Neural cell (in vitro differentiated cells): ENCODE data around the gene STXBP1. TPM values are rescaled to one million over a fixed set of nuclear protein-coding genes. Genes with fewer than 3 reads are reported as not detected.

ENCODE experiments used
- H2AFZ ChIP-seq: fragments of 200-600, 300-800 bp; sonication (generic), shearing (Covaris generic); 2 replicates; pipeline ENCODE4 v1.6.0; 2014; ENCODE audit warnings: low read depth, mild to moderate bottlenecking, antibody characterized with exemption, low read length, moderate library complexity
- H3F3A ChIP-seq: fragments of 200-600 bp; shearing (Covaris generic); 2 replicates; pipeline ENCODE4 v1.6.1; 2016; ENCODE audit warnings: mild to moderate bottlenecking, moderate library complexity, mixed read lengths, antibody characterized with exemption, low read length; ENCODE audit not compliant: insufficient read depth, poor library complexity, severe bottlenecking
- H3K27ac ChIP-seq: fragments of 200-600, 300-800 bp; sonication (generic), shearing (Covaris generic); 2 replicates; pipeline ENCODE4 v1.5.1; 2014; ENCODE audit warnings: mild to moderate bottlenecking, low read length, moderate library complexity
- H3K27me3 ChIP-seq: fragments of 300-800, 200-600 bp; sonication (generic), shearing (Covaris generic); 2 replicates; pipeline ENCODE4 v1.6.0; 2014; ENCODE audit warnings: mild to moderate bottlenecking, low read depth, low read length, moderate library complexity; ENCODE audit not compliant: insufficient read depth
- H3K36me3 ChIP-seq: fragments of 300-800, 200-600 bp; sonication (generic), shearing (Covaris generic); 2 replicates; pipeline ENCODE4 v1.5.1; 2014; ENCODE audit warnings: mild to moderate bottlenecking, antibody characterized with exemption, low read length, moderate library complexity; ENCODE audit not compliant: insufficient read depth
- H3K4me2 ChIP-seq: fragments of 300-800, 200-600 bp; sonication (generic), shearing (Covaris generic); 2 replicates; pipeline ENCODE4 v1.6.0; 2014; ENCODE audit warnings: mild to moderate bottlenecking, low read length
- H3K4me3 ChIP-seq: fragments of 300-800, 200-600 bp; sonication (generic), shearing (Covaris generic); 2 replicates; pipeline ENCODE4 v1.5.1; 2014; ENCODE audit warnings: mild to moderate bottlenecking, low read length, moderate library complexity
- H3K79me2 ChIP-seq: fragments of 200-600 bp; shearing (Covaris generic); replicated peaks from 2 replicates; pipeline ENCODE4 v1.6.0; 2014; ENCODE audit warnings: mild to moderate bottlenecking, low read length, moderate library complexity; ENCODE audit not compliant: insufficient read depth
- H3K9ac ChIP-seq: fragments of 300-800, 200-600 bp; sonication (generic), shearing (Covaris generic); 2 replicates; pipeline ENCODE4 v1.6.1; 2016; ENCODE audit warnings: mild to moderate bottlenecking, low read length, mixed read lengths
- H3K9me2 ChIP-seq: fragments of 200-600 bp; shearing (Covaris generic); 2 replicates; pipeline ENCODE4 v1.6.1; 2016; ENCODE audit warnings: mild to moderate bottlenecking, low read length, mixed read lengths; ENCODE audit not compliant: insufficient read depth
- H3K9me3 ChIP-seq: fragments of 200-600, 300-800 bp; sonication (generic), shearing (Covaris generic); 2 replicates; pipeline ENCODE4 v1.6.1; 2016; ENCODE audit warnings: mild to moderate bottlenecking, mixed run types, low read length, moderate library complexity, mixed read lengths
- H4K20me1 ChIP-seq: fragments of 200-600 bp; shearing (Covaris generic); 2 replicates; pipeline ENCODE4 v1.6.1; 2016; ENCODE audit warnings: mild to moderate bottlenecking, mixed run types; ENCODE audit not compliant: insufficient read depth
- EP300 ChIP-seq: fragments of 450-650 bp; conservative IDR thresholded peaks from 2 replicates; pipeline ENCODE4 v1.6.1; 2014; ENCODE audit warnings: antibody characterized with exemption, mild to moderate bottlenecking, moderate library complexity; ENCODE audit not compliant: poor library complexity, severe bottlenecking
- EZH2 ChIP-seq: fragments of 200-600, 300-800 bp; shearing (Covaris generic), sonication (generic); IDR thresholded peaks from 2 replicates; pipeline ENCODE4 v1.6.1; 2014; ENCODE audit warnings: antibody characterized with exemption, low read length, borderline replicate concordance, mild to moderate bottlenecking; ENCODE audit not compliant: insufficient read depth, poor library complexity, severe bottlenecking
- MXI1 ChIP-seq: fragments of 450-650 bp; conservative IDR thresholded peaks from 2 replicates; pipeline ENCODE4 v1.6.1; 2014; ENCODE audit warnings: antibody characterized with exemption, mild to moderate bottlenecking; ENCODE audit not compliant: poor library complexity, severe bottlenecking
- POLR2AphosphoS5 ChIP-seq: IDR thresholded peaks from 2 replicates; pipeline ENCODE4 v1.6.1; 2012
- RAD21 ChIP-seq: fragments of 450-650 bp; conservative IDR thresholded peaks from 2 replicates; pipeline ENCODE4 v1.6.1; 2014; ENCODE audit warnings: antibody characterized with exemption, mild to moderate bottlenecking, moderate library complexity
- SMC3 ChIP-seq: fragments of 450-650 bp; conservative IDR thresholded peaks from 2 replicates; pipeline ENCODE4 v1.6.1; 2014; ENCODE audit warnings: antibody characterized with exemption, mild to moderate bottlenecking, moderate library complexity; ENCODE audit not compliant: poor library complexity
- TAF1 ChIP-seq: IDR thresholded peaks from 2 replicates; pipeline ENCODE4 v1.6.1; 2012; ENCODE audit warnings: low read depth
- polyA plus RNA-seq: library from polyadenylated mRNA; depleted of rRNA; stranded (reverse); fragments of >200 nt; gene quantifications from 2 replicates; pipeline ENCODE4 v1.2.3, GENCODE V29; 2014
- TF ChIP-seq, protein P1 (sequence below): fragments of 450-650 bp; IDR thresholded peaks from 2 replicates; pipeline ENCODE4 v1.5.1; 2014; ENCODE audit warnings: antibody characterized with exemption, mild to moderate bottlenecking, moderate library complexity; ENCODE audit not compliant: poor library complexity, severe bottlenecking
- TF ChIP-seq, protein P2 (sequence below): IDR thresholded peaks from 2 replicates; pipeline ENCODE4 v1.6.1; 2012; ENCODE audit warnings: borderline replicate concordance

Gene STXBP1
- polyA plus RNA-seq, 1 donor from 2014 or later: 42.5 TPM

DNA sequence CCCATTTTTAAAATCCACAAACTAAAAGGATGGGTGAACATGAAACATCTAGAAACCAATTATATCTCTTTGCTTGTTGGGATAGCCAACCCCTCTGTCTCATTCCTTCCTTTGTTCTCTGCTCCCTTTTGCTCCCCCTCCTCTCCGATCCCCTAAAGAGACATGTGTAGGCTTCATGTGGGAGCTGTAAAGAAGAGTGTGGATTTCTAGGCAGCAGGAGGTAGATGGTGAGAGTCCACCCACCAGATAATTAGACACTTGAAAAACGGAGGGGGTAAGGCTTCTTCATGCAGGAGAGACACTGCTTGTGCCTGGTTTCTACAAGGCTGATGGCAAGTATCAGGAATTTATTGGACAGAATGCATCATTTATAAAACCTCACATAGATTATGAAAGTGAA is 67.4 kb downstream of the STXBP1 start:
- H3F3A ChIP-seq: no peaks in the 10 kb centered on the region
- H3K9ac ChIP-seq: no peak overlapping the region
- H3K9me2 ChIP-seq: no peaks in the 10 kb centered on the region
- H2AFZ ChIP-seq: no peak overlapping the region
- H3K27me3 ChIP-seq: no peaks in the 10 kb centered on the region
- no peak overlapping the region for H3K4me3 ChIP-seq
- no peak overlapping the region for H3K27ac ChIP-seq
- no peaks in the 10 kb centered on the region for H3K79me2 ChIP-seq
- H4K20me1 ChIP-seq: peaks cover under 1% of the 10 kb centered on the region
- peaks cover 15% of the 10 kb centered on the region for H3K36me3 ChIP-seq
- no peaks in the 10 kb centered on the region for H3K9me3 ChIP-seq
- H3K4me2 ChIP-seq: no peak overlapping the region
- TF ChIP-seq, protein P1, sequence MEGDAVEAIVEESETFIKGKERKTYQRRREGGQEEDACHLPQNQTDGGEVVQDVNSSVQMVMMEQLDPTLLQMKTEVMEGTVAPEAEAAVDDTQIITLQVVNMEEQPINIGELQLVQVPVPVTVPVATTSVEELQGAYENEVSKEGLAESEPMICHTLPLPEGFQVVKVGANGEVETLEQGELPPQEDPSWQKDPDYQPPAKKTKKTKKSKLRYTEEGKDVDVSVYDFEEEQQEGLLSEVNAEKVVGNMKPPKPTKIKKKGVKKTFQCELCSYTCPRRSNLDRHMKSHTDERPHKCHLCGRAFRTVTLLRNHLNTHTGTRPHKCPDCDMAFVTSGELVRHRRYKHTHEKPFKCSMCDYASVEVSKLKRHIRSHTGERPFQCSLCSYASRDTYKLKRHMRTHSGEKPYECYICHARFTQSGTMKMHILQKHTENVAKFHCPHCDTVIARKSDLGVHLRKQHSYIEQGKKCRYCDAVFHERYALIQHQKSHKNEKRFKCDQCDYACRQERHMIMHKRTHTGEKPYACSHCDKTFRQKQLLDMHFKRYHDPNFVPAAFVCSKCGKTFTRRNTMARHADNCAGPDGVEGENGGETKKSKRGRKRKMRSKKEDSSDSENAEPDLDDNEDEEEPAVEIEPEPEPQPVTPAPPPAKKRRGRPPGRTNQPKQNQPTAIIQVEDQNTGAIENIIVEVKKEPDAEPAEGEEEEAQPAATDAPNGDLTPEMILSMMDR: no peak
- TF ChIP-seq SMC3 (no peak), MXI1 (no peak), EZH2 (no peak), POLR2AphosphoS5 (no peak)
- TF ChIP-seq, protein P2, sequence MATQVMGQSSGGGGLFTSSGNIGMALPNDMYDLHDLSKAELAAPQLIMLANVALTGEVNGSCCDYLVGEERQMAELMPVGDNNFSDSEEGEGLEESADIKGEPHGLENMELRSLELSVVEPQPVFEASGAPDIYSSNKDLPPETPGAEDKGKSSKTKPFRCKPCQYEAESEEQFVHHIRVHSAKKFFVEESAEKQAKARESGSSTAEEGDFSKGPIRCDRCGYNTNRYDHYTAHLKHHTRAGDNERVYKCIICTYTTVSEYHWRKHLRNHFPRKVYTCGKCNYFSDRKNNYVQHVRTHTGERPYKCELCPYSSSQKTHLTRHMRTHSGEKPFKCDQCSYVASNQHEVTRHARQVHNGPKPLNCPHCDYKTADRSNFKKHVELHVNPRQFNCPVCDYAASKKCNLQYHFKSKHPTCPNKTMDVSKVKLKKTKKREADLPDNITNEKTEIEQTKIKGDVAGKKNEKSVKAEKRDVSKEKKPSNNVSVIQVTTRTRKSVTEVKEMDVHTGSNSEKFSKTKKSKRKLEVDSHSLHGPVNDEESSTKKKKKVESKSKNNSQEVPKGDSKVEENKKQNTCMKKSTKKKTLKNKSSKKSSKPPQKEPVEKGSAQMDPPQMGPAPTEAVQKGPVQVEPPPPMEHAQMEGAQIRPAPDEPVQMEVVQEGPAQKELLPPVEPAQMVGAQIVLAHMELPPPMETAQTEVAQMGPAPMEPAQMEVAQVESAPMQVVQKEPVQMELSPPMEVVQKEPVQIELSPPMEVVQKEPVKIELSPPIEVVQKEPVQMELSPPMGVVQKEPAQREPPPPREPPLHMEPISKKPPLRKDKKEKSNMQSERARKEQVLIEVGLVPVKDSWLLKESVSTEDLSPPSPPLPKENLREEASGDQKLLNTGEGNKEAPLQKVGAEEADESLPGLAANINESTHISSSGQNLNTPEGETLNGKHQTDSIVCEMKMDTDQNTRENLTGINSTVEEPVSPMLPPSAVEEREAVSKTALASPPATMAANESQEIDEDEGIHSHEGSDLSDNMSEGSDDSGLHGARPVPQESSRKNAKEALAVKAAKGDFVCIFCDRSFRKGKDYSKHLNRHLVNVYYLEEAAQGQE: no peak

DNA sequence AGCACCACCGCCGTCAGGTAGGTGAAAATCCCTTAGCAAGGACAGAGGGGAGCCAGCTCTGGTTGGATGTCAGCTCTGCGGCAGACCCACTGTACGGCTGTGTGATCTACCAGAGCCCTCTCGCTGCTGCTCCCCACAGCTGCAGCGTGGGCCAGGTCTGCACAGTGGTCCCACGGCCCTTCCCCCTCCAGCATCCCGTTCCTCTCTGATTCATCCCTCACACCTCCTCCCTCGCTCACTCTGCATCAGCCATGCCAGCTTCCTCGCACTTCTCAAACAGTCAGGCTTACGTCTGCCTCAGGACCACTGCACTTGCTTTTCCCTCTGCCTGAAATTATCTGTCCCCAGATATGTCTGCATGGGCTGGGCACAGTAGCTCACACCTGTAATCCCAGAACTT is 68.1 kb downstream of the STXBP1 start:
- no peak overlapping the region for H3K27ac ChIP-seq
- no peaks in the 10 kb centered on the region for H3K27me3 ChIP-seq
- peaks cover 3% of the 10 kb centered on the region for H4K20me1 ChIP-seq
- TF ChIP-seq, protein P1: no peak
- no peak for TF ChIP-seq MXI1
- TF ChIP-seq RAD21: no peak
- TF ChIP-seq, protein P2: no peak
- no peak for TF ChIP-seq TAF1
- TF ChIP-seq EP300: no peak
- no peak for TF ChIP-seq POLR2AphosphoS5
- TF ChIP-seq SMC3: no peak
- no peak for TF ChIP-seq EZH2
- no peak overlapping the region for H3K4me2 ChIP-seq
- H2AFZ ChIP-seq: no peak overlapping the region
- H3K9me3 ChIP-seq: no peaks in the 10 kb centered on the region
- H3K79me2 ChIP-seq: no peaks in the 10 kb centered on the region
- H3K9ac ChIP-seq: no peak overlapping the region
- no peaks in the 10 kb centered on the region for H3K9me2 ChIP-seq
- peaks cover 15% of the 10 kb centered on the region for H3K36me3 ChIP-seq
- no peaks in the 10 kb centered on the region for H3F3A ChIP-seq
- H3K4me3 ChIP-seq: no peak overlapping the region
